ENCODE measurements around the gene SCGB3A1. TPM values are rescaled to one million over a fixed set of nuclear protein-coding genes. Genes with fewer than 3 reads are reported as not detected.

Gene SCGB3A1
- total RNA-seq, 1 experiment from 2014 or later: not detected

DNA sequence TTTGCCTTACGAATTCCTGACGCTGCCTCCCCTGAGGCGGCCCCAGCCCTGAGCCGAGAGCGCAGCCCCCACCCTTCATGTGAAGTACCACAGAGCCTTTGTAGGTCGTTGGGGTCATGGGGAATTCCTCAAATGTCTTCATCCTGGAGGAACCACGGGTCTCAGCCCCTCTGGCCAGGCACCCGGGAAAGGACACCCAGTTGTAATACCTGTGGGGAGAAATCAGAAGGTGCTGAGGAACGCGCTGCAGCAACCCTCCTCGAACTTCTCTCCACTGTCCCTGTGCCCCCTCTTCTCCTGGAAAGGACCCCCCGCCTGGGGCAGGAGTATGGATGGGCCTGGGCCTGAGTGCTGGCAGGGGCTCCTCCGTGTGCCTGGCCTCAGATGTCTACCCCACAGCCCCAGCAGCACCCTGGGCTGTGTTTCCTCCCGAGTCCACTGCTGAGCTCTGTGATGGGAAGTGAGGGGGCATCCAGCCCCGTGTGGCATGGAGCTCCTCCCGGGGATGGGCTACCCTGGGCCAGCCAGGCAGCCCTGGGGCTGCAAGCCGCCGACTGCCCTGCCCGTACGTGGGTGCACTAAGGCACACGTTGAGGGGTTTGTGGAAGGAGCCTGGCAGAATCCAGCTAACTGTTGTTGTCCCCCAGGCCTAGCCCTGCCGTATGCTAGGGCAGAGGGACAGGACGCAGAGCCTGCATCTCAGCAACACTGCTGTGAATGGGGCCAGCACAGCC is 18.7 kb upstream of the SCGB3A1 start:
- DNase-seq (ENCODE audit: low spot score): no peak
- Mint-ChIP-seq H3K27ac (no peak overlapping the region), H3K4me3 (no peak overlapping the region), H3K36me3 (no peaks in the 10 kb centered on the region), H3K4me1 (no peaks in the 10 kb centered on the region), H3K27me3 (ENCODE audit: low read depth) (no peaks in the 10 kb centered on the region), H3K9me3 (no peaks in the 10 kb centered on the region)
- no peak for TF ChIP-seq JUN (CRISPR knock-in tag; IDR thresholded peaks at IDR 0.05)
- TF ChIP-seq AR (CRISPR knock-in tag; IDR thresholded peaks at IDR 0.05): no peak
- no peak for TF ChIP-seq SMAD4 (CRISPR knock-in tag; IDR thresholded peaks at IDR 0.05)
- TF ChIP-seq IRF2 (CRISPR knock-in tag; IDR thresholded peaks at IDR 0.05; ENCODE audit: borderline replicate concordance, low read depth): no peak
- no peak for TF ChIP-seq TCF7 (CRISPR knock-in tag; IDR thresholded peaks at IDR 0.05; ENCODE audit: low read depth)
- no peak for TF ChIP-seq ZNF317 (CRISPR knock-in tag; IDR thresholded peaks at IDR 0.05; ENCODE audit: borderline replicate concordance, low read depth)
- TF ChIP-seq SP1 (CRISPR knock-in tag; conservative IDR thresholded peaks at IDR 0.05): no peak
- TF ChIP-seq CREM (CRISPR knock-in tag; IDR thresholded peaks at IDR 0.05): no peak
- ChIA-PET CTCF (interaction anchor here (1.2 to 7.2 kb wide), 3 partner anchors 9 to 189 kb away, joined by 3 to 54 read pairs (median 7); no protein-coding TSS in a partner anchor), POLR2A (no interaction called here)
- ATAC-seq: no peak

GRCh38 chr5:180609386-180609785 is 18.1 kb upstream of the SCGB3A1 start:
- Mint-ChIP-seq H3K27me3 (ENCODE audit: low read depth) (no peaks in the 10 kb centered on the region), H3K4me1 (no peaks in the 10 kb centered on the region), H3K27ac (no peak overlapping the region), H3K4me3 (no peak overlapping the region), H3K9me3 (no peaks in the 10 kb centered on the region), H3K36me3 (no peaks in the 10 kb centered on the region)
- CTCF ChIA-PET: interaction anchor here (1.2 to 7.2 kb wide), 2 partner anchors 10 to 39 kb away, joined by 3 to 54 read pairs; no protein-coding TSS in a partner anchor
- DNase-seq (ENCODE audit: low spot score): no peak
- no peak for TF ChIP-seq EMX1 (CRISPR knock-in tag; IDR thresholded peaks at IDR 0.05)
- no peak for TF ChIP-seq NR2C2 (CRISPR knock-in tag; IDR thresholded peaks at IDR 0.05)
- no peak for TF ChIP-seq CREM (CRISPR knock-in tag; IDR thresholded peaks at IDR 0.05)
- no peak for TF ChIP-seq ZNF138 (CRISPR knock-in tag; conservative IDR thresholded peaks at IDR 0.05)
- no peak for TF ChIP-seq CTCF (IDR thresholded peaks at IDR 0.05)
- TF ChIP-seq MAX (CRISPR knock-in tag; IDR thresholded peaks at IDR 0.05): no peak
- no peak for TF ChIP-seq FOXK1 (CRISPR knock-in tag; IDR thresholded peaks at IDR 0.05)
- no peak for TF ChIP-seq ZNF281 (CRISPR knock-in tag; IDR thresholded peaks at IDR 0.05)
- TF ChIP-seq ZNF232 (CRISPR knock-in tag; IDR thresholded peaks at IDR 0.05): no peak
- TF ChIP-seq ZNF671 (CRISPR knock-in tag; IDR thresholded peaks at IDR 0.05): no peak
- no peak for TF ChIP-seq HMGA2 (CRISPR knock-in tag; IDR thresholded peaks at IDR 0.05)
- TF ChIP-seq, protein P1, sequence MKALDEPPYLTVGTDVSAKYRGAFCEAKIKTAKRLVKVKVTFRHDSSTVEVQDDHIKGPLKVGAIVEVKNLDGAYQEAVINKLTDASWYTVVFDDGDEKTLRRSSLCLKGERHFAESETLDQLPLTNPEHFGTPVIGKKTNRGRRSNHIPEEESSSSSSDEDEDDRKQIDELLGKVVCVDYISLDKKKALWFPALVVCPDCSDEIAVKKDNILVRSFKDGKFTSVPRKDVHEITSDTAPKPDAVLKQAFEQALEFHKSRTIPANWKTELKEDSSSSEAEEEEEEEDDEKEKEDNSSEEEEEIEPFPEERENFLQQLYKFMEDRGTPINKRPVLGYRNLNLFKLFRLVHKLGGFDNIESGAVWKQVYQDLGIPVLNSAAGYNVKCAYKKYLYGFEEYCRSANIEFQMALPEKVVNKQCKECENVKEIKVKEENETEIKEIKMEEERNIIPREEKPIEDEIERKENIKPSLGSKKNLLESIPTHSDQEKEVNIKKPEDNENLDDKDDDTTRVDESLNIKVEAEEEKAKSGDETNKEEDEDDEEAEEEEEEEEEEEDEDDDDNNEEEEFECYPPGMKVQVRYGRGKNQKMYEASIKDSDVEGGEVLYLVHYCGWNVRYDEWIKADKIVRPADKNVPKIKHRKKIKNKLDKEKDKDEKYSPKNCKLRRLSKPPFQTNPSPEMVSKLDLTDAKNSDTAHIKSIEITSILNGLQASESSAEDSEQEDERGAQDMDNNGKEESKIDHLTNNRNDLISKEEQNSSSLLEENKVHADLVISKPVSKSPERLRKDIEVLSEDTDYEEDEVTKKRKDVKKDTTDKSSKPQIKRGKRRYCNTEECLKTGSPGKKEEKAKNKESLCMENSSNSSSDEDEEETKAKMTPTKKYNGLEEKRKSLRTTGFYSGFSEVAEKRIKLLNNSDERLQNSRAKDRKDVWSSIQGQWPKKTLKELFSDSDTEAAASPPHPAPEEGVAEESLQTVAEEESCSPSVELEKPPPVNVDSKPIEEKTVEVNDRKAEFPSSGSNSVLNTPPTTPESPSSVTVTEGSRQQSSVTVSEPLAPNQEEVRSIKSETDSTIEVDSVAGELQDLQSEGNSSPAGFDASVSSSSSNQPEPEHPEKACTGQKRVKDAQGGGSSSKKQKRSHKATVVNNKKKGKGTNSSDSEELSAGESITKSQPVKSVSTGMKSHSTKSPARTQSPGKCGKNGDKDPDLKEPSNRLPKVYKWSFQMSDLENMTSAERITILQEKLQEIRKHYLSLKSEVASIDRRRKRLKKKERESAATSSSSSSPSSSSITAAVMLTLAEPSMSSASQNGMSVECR (CRISPR knock-in tag; IDR thresholded peaks at IDR 0.05; ENCODE audit: borderline replicate concordance): no peak
- no peak for TF ChIP-seq TEAD4 (CRISPR knock-in tag; IDR thresholded peaks at IDR 0.05)
- no peak for TF ChIP-seq RORB (CRISPR knock-in tag; IDR thresholded peaks at IDR 0.05)
- no peak for TF ChIP-seq ZNF423 (CRISPR knock-in tag; IDR thresholded peaks at IDR 0.05)
- no peak for TF ChIP-seq TEAD1 (CRISPR knock-in tag; IDR thresholded peaks at IDR 0.05)
- POLR2A ChIA-PET: no interaction called here
- ATAC-seq: no peak

Measured in WTC11 (cell line).